NOMO-1 treated with dmso at 0.1 percent for 144 hours (cell line): ENCODE results near the gene KLRC3.
A peak's percentile ranks its signal among the peaks of the same experiment; 100 is the strongest.
"Not testable (repeated sequence)": the region's sequence is repeated elsewhere in the genome, so short reads cannot be mapped to it uniquely, and the experiment has no call there.

Source experiments
- DNase-seq: peaks from one replicate; lab custom pipeline; 2025; ENCODE audit not compliant: unreplicated experiment; lab: John Stamatoyannopoulos, UW

KLRC3 gene

GRCh38 chr12:10420334-10420733, at the start of gene KLRC3:
TSS of gene KLRC3 (minus strand) at chr12:10420595. CDS start at chr12:10420550, 45 bp downstream.
- DNase-seq = not testable (repeated sequence)

GRCh38 chr12:10469701-10470100, 49.3 kb upstream of the KLRC3 start:
- no peak for DNase-seq

GRCh38 chr12:10466311-10466710, 45.9 kb upstream of the KLRC3 start:
- no peak for DNase-seq

GRCh38 chr12:10457760-10458159, 37.4 kb upstream of the KLRC3 start:
- DNase-seq = no peak

- no peak for DNase-seq
Observed at GRCh38 chr12:10456856-10457255, 36.5 kb upstream of the KLRC3 start.

GRCh38 chr12:10455766-10456165, 35.4 kb upstream of the KLRC3 start:
- DNase-seq = no peak

GRCh38 chr12:10454531-10454930, 34.1 kb upstream of the KLRC3 start:
- DNase-seq = no peak

GRCh38 chr12:10453156-10453555, 32.8 kb upstream of the KLRC3 start, which contains the start of gene KLRC1:
TSS of gene KLRC1 (minus strand) at chr12:10453377. CDS start at chr12:10451156, 2,221 bp downstream.
- DNase-seq = no peak

- DNase-seq = no peak
Observed at GRCh38 chr12:10448236-10448635, 27.8 kb upstream of the KLRC3 start.

- not testable (repeated sequence) for DNase-seq
Observed at GRCh38 chr12:10446052-10446451, 25.7 kb upstream of the KLRC3 start.

GRCh38 chr12:10441144-10441543, 20.7 kb upstream of the KLRC3 start:
- DNase-seq = not testable (repeated sequence)

- not testable (repeated sequence) for DNase-seq
Observed at GRCh38 chr12:10439608-10440274, 19.3 kb upstream of the KLRC3 start.

- DNase-seq = not testable (repeated sequence)
Observed at GRCh38 chr12:10437601-10438000, 17.2 kb upstream of the KLRC3 start.

- peak; percentile 2 for DNase-seq
Observed at GRCh38 chr12:10435816-10436215, 15.4 kb upstream of the KLRC3 start, which contains the start of gene KLRC2. TSS of gene KLRC2 (minus strand) at chr12:10436010. CDS start at chr12:10435986, 24 bp downstream.

GRCh38 chr12:10430623-10431022, 10.2 kb upstream of the KLRC3 start:
- not testable (repeated sequence) for DNase-seq

GRCh38 chr12:10425938-10426337, 5.5 kb upstream of the KLRC3 start:
- DNase-seq = not testable (repeated sequence)

- DNase-seq = not testable (repeated sequence)
Observed at GRCh38 chr12:10424260-10424899, 4.0 kb upstream of the KLRC3 start.

- not testable (repeated sequence) for DNase-seq
Observed at GRCh38 chr12:10422159-10422558, 1.8 kb upstream of the KLRC3 start.

- DNase-seq = no peak
Observed at GRCh38 chr12:10409392-10409791, 11.0 kb downstream of the KLRC3 start, which contains the start of gene KLRC4. TSS of gene KLRC4 (minus strand) at chr12:10409757. CDS start at chr12:10409575, 182 bp downstream.

- no peak for DNase-seq
Observed at GRCh38 chr12:10408842-10409241, 11.6 kb downstream of the KLRC3 start.

- DNase-seq = peak; percentile 67
Observed at GRCh38 chr12:10406725-10407124, 13.7 kb downstream of the KLRC3 start.

- DNase-seq = no peak
Observed at GRCh38 chr12:10405294-10405693, 15.1 kb downstream of the KLRC3 start.
